Activated naive CD8-positive, alpha-beta T cell treated with anti-CD3 and anti-CD28 coated beads, Interleukin-2, amount 10 ng/mL, durations not matched to agents 7 days and 5 days (primary cell): ENCODE data around the gene TIGAR. TPM values are rescaled to one million over a fixed set of nuclear protein-coding genes. Genes with fewer than 3 reads are reported as not detected.

Source experiments
- ATAC-seq: fragments of 150-1000 bp; cut with Tn5 transposase; one replicate; pipeline ENCODE4 v1.10.0; 2021; ENCODE audit warnings: low read depth, moderate library complexity
- POLR2A ChIA-PET: fragments of 350-600 bp; sonication (Branson Sonifier 250); formaldehyde crosslinking; loops from one replicate; lab custom pipeline; 2021; ENCODE audit warnings: antibody characterized with exemption; lab: Charles Lee
- DNase-seq: peaks from one replicate; pipeline ENCODE4 v3.0.0; 2021
- H3K27ac Mint-ChIP-seq: one replicate; pipeline ENCODE4 v1.8.0; 2022; ENCODE audit warnings: mild to moderate bottlenecking, mixed read lengths
- H3K27me3 Mint-ChIP-seq: one replicate; pipeline ENCODE4 v1.8.0; 2022; ENCODE audit warnings: mild to moderate bottlenecking, moderate library complexity, mixed read lengths
- H3K36me3 Mint-ChIP-seq: one replicate; pipeline ENCODE4 v1.8.0; 2021; ENCODE audit warnings: mild to moderate bottlenecking, mixed read lengths
- H3K4me1 Mint-ChIP-seq: one replicate; pipeline ENCODE4 v1.8.0; 2021; ENCODE audit warnings: mixed read lengths
- H3K4me3 Mint-ChIP-seq: one replicate; pipeline ENCODE4 v1.8.0; 2022; ENCODE audit warnings: mild to moderate bottlenecking, moderate library complexity, mixed read lengths
- H3K9me3 Mint-ChIP-seq: one replicate; pipeline ENCODE4 v1.8.0; 2021; ENCODE audit warnings: mixed read lengths
- total RNA-seq, 2 experiments: library from RNA; stranded (reverse); gene quantifications; one replicate each; pipeline ENCODE4 v1.2.3, GENCODE V29; 2021

The TIGAR gene
- total RNA-seq, 2 experiments from 2014 or later, result 9.7 to 11.4 TPM

DNA sequence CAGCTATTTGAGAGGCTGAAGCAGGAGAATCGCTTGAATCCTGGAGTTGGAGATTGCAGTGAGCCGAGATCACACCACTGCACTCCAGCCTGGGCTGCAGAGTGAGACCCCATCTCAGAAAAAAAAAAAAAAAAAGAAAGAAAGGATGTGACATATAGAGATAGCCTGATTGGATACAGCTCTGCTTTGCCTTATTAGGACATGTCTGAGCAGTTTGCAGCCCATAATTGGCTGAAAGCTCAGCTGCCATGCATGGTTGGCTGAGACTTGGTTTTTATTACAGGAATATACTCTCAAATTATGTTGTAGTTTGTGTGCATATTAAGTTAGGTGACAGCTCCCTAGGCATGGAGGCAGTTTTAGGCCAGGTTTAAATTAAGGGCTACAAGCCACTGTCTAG lies 6.3 kb downstream of the TIGAR start:
- POLR2A ChIA-PET, result no interaction called here
- no peaks in the 10 kb centered on the region for H3K9me3 Mint-ChIP-seq
- peaks cover 6% of the 10 kb centered on the region for H3K36me3 Mint-ChIP-seq
- H3K4me3 Mint-ChIP-seq, result no peak overlapping the region
- H3K27me3 Mint-ChIP-seq, result no peaks in the 10 kb centered on the region
- DNase-seq (no peak), ATAC-seq (no peak)
- no peak overlapping the region for H3K27ac Mint-ChIP-seq
- peaks cover 27% of the 10 kb centered on the region for H3K4me1 Mint-ChIP-seq

DNA sequence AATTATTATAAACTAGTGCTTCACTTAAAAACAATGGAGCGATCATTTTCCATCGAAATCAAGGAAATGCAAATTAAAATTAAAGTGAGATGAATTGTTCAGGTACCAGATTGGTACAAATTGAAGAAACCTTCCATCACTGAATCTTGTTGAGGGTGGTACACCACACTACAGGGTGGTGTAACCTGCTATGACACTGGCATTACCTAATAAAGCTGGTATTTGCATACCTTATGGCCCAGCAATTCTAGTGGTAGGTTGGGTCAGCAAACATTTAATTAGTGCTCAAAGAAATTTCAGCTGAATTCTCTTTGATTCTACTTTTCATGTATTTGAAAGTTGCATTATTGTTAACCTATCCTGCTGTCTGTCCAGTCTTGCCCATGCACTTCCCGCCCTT lies 9.2 kb downstream of the TIGAR start:
- Mint-ChIP-seq H3K4me1 (peaks cover 12% of the 10 kb centered on the region), H3K9me3 (no peaks in the 10 kb centered on the region), H3K4me3 (no peak overlapping the region), H3K27ac (no peak overlapping the region), H3K36me3 (peaks cover 7% of the 10 kb centered on the region), H3K27me3 (no peaks in the 10 kb centered on the region)
- ATAC-seq (no peak), DNase-seq (no peak)
- POLR2A ChIA-PET, result no interaction called here

DNA sequence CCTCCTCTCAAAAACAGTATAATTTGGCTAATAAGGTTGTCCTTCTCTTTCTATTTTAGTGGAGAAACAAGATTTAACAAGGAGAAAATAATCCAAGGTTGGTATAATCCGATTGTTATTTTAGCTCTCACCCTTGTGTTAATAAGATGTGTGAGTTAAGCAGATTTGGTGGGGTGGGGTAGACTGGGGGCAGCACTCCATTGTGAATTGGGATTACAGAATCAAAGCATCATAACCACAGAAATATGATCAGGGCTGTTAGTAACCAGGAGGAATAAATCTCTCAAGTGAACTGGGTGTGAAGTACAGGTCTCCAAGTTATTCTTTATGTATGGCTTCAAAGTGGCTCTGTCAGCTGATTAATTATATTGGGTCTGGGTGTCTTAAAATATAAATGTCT lies 10.2 kb downstream of the TIGAR start:
- H3K27me3 Mint-ChIP-seq, result no peaks in the 10 kb centered on the region
- H3K9me3 Mint-ChIP-seq, result no peaks in the 10 kb centered on the region
- no peak for ATAC-seq
- peaks cover 5% of the 10 kb centered on the region for H3K36me3 Mint-ChIP-seq
- POLR2A ChIA-PET, result no interaction called here
- H3K4me1 Mint-ChIP-seq, result peaks cover 10% of the 10 kb centered on the region
- no peak overlapping the region for H3K27ac Mint-ChIP-seq
- no peak for DNase-seq
- no peak overlapping the region for H3K4me3 Mint-ChIP-seq

- Mint-ChIP-seq H3K27ac (no peak overlapping the region), H3K4me1 (peaks cover 8% of the 10 kb centered on the region), H3K27me3 (no peaks in the 10 kb centered on the region), H3K36me3 (peaks cover 10% of the 10 kb centered on the region), H3K4me3 (no peak overlapping the region), H3K9me3 (no peaks in the 10 kb centered on the region)
- POLR2A ChIA-PET, result no interaction called here
- no peak for ATAC-seq
- DNase-seq, result no peak
These were observed 10.8 kb downstream of the TIGAR start for GRCh38 chr12:4331842-4332241.

- DNase-seq (no peak), ATAC-seq (no peak)
- peaks cover 5% of the 10 kb centered on the region for H3K9me3 Mint-ChIP-seq
- POLR2A ChIA-PET, result no interaction called here
- H3K4me1 Mint-ChIP-seq, result no peaks in the 10 kb centered on the region
- H3K27me3 Mint-ChIP-seq, result no peaks in the 10 kb centered on the region
- H3K27ac Mint-ChIP-seq, result no peak overlapping the region
- H3K36me3 Mint-ChIP-seq, result peaks cover 49% of the 10 kb centered on the region
- H3K4me3 Mint-ChIP-seq, result no peak overlapping the region
These were observed 25.9 kb downstream of the TIGAR start for GRCh38 chr12:4346931-4347330.

DNA sequence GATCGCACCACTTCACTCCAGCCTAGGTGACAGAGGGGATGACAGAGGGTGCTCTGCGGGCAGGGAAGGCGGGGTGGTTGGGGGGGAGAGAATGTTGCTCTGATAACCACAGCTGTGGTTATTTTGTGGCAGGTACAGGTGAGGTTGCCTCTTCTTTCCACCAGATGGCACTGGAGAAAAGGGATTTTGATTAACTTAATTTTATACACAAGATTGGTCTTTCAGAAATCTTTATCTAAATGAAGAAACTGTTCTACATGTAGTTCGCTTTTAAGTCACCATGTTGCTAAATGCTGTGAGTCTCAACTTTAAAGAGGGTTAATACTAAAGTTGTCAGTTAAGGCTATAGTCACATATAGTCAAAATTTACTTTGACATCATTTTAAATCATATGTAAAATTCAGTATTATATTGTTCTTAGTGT lies 32.8 kb downstream of the TIGAR start:
- Mint-ChIP-seq H3K36me3 (peaks cover 12% of the 10 kb centered on the region), H3K27ac (peak overlapping the region; percentile 30), H3K4me1 (peaks cover 10% of the 10 kb centered on the region), H3K4me3 (no peak overlapping the region), H3K27me3 (no peaks in the 10 kb centered on the region), H3K9me3 (no peaks in the 10 kb centered on the region)
- ATAC-seq (peak; percentile 82), DNase-seq (peak; percentile 50)
- POLR2A ChIA-PET, result interaction anchor here (1.2 kb wide), 1 partner anchor 186 kb away, joined by 4 read pairs; no protein-coding TSS in a partner anchor

DNA sequence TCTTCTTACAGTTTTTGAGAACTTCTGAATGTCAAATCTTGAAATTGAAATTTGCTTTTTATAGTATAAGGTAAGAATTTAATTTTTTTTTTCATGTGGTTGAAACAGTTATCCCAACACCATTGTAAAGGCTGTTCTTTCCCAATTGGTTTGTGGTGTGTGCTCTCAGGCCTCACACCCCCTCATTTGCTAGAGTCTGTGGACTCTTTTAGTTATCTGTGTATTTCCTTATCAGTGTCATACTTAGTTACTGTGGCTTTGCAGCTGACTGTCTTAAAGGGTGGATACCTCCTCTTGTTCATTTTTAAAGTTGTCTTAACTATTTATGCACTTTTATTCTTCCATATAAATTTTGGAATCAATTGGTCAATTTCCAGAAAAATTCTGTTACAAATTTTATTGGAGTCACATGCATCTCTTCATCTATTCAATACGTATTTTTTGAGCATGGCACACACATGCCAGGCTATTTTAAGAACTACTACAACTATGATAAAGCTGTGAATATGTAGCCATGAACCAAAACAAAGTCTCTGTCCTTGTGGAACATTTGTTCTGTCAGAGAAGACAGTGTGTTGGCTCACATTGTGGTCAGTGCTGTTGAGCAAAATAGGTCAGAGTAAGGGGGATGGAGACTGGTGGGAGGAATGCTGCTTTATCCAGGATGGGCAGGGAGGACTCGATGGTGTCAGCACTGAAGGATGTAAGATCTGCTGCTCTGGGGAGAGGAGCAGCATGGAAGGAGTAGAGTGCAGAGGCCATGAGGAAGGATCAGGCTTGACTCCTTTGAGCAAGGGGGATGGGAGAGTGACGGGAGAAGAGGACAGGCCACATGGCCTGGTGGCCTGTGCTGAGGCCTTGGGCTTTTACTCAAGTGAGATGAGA lies 34.4 kb downstream of the TIGAR start:
- no peak overlapping the region for H3K4me3 Mint-ChIP-seq
- H3K36me3 Mint-ChIP-seq, result peaks cover 10% of the 10 kb centered on the region
- POLR2A ChIA-PET, result no interaction called here
- H3K4me1 Mint-ChIP-seq, result peaks cover 10% of the 10 kb centered on the region
- ATAC-seq, result no peak
- H3K27me3 Mint-ChIP-seq, result no peaks in the 10 kb centered on the region
- DNase-seq, result no peak
- H3K27ac Mint-ChIP-seq, result no peak overlapping the region
- H3K9me3 Mint-ChIP-seq, result no peaks in the 10 kb centered on the region

DNA sequence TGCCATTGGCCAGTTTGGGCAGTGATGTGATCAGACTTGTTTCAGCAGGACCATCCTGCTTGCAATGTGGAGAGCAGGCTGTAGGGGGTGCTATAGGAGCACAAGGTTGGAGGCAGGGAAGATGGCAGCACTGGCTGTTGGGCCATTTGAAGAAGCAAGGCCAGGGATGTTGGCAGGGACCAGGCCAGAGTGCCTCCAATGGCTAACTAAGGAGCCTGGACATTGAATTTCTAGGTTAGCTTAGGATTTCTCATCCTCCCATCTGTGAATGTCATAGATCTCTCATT lies 35.0 kb downstream of the TIGAR start:
- Mint-ChIP-seq H3K27me3 (no peaks in the 10 kb centered on the region), H3K4me3 (no peak overlapping the region), H3K9me3 (no peaks in the 10 kb centered on the region), H3K36me3 (peaks cover 6% of the 10 kb centered on the region), H3K4me1 (peaks cover 10% of the 10 kb centered on the region), H3K27ac (no peak overlapping the region)
- ATAC-seq (peak; percentile 54), DNase-seq (peak; percentile 73)
- POLR2A ChIA-PET, result no interaction called here

DNA sequence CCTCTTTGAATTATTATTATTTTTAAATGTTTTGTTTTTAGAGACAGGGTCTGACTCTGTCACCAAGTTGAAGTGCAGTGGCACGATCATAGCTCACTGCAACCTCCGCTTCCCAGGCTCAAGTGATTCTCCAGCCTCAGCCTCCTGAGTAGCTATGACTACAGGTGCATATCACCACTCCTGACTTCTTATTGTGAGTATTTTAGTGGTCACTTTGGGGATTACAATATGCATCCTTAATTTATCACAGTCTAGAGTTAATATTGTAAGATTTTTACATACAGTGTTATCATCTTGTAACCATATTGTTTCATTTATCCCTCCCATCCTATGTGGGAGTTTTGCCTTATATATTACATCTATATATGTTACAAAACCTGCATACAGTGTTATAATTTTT lies 45.1 kb downstream of the TIGAR start:
- Mint-ChIP-seq H3K27ac (no peak overlapping the region), H3K4me3 (no peak overlapping the region), H3K36me3 (no peaks in the 10 kb centered on the region), H3K4me1 (no peaks in the 10 kb centered on the region), H3K9me3 (no peaks in the 10 kb centered on the region), H3K27me3 (peaks cover 53% of the 10 kb centered on the region)
- DNase-seq (no peak), ATAC-seq (no peak)
- POLR2A ChIA-PET, result no interaction called here

GRCh38 chr12:4369548-4369947 lies 48.5 kb downstream of the TIGAR start:
- Mint-ChIP-seq H3K9me3 (no peaks in the 10 kb centered on the region), H3K4me3 (no peak overlapping the region), H3K27me3 (peaks cover 42% of the 10 kb centered on the region), H3K27ac (no peak overlapping the region), H3K36me3 (no peaks in the 10 kb centered on the region), H3K4me1 (no peaks in the 10 kb centered on the region)
- ATAC-seq, result no peak
- POLR2A ChIA-PET, result no interaction called here
- DNase-seq, result no peak

DNA sequence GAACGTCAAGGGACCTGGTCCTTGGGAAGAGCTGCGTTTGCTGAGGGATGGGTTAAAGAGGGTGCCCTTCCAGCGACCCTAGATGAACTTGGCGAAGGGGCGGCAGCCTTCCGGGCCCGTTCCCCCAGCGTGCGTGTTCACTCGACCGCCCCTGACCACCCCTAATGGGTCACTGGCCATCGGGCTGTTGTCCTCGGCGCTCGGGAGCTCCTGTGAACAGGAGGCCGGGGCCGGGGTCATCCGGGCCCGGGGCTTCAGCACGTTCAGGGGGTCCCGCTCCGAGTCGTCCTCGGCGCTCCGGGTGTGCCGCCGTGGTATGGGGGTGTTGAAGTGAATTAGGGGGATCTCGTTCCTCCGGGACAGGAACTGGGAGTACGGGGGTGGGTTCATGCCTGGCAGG lies 49.3 kb downstream of the TIGAR start:
- H3K36me3 Mint-ChIP-seq, result no peaks in the 10 kb centered on the region
- POLR2A ChIA-PET, result no interaction called here
- H3K27ac Mint-ChIP-seq, result no peak overlapping the region
- no peaks in the 10 kb centered on the region for H3K9me3 Mint-ChIP-seq
- no peak overlapping the region for H3K4me3 Mint-ChIP-seq
- H3K27me3 Mint-ChIP-seq, result peaks cover 37% of the 10 kb centered on the region
- no peak for ATAC-seq
- no peaks in the 10 kb centered on the region for H3K4me1 Mint-ChIP-seq
- DNase-seq, result no peak

GRCh38 chr12:4372653-4373052 lies 51.6 kb downstream of the TIGAR start:
- no peak for ATAC-seq
- no peak for DNase-seq
- H3K9me3 Mint-ChIP-seq, result no peaks in the 10 kb centered on the region
- H3K4me1 Mint-ChIP-seq, result no peaks in the 10 kb centered on the region
- POLR2A ChIA-PET, result no interaction called here
- peaks cover 30% of the 10 kb centered on the region for H3K27me3 Mint-ChIP-seq
- no peak overlapping the region for H3K4me3 Mint-ChIP-seq
- H3K27ac Mint-ChIP-seq, result no peak overlapping the region
- no peaks in the 10 kb centered on the region for H3K36me3 Mint-ChIP-seq

DNA sequence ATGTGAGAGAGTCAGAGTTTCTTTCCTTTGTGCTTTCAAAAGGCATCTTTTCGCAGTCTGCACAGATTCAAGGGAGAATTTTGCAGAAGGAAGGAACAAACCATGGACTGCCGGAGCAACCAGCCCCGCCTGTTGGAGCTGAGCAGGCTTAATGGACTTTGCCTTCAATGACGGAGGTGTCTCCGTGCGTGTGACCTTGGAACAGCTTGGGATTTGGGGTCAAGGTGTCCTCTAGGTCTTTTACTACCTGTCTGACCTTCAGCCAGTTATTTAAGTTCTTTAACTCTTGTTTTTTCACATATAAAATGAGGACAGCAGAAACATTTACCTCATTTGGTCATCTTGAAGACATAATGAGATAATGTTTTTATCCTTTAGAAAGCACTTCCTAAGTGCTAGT lies 54.4 kb downstream of the TIGAR start:
- Mint-ChIP-seq H3K4me3 (no peak overlapping the region), H3K9me3 (no peaks in the 10 kb centered on the region), H3K4me1 (no peaks in the 10 kb centered on the region), H3K36me3 (no peaks in the 10 kb centered on the region), H3K27me3 (peaks cover 36% of the 10 kb centered on the region), H3K27ac (no peak overlapping the region)
- DNase-seq, result no peak
- no peak for ATAC-seq
- POLR2A ChIA-PET, result no interaction called here

GRCh38 chr12:4378772-4379171 lies 57.8 kb downstream of the TIGAR start:
- Mint-ChIP-seq H3K27ac (no peak overlapping the region), H3K27me3 (peaks cover 55% of the 10 kb centered on the region), H3K4me1 (no peaks in the 10 kb centered on the region), H3K9me3 (no peaks in the 10 kb centered on the region), H3K36me3 (no peaks in the 10 kb centered on the region), H3K4me3 (no peak overlapping the region)
- ATAC-seq, result no peak
- POLR2A ChIA-PET, result no interaction called here
- DNase-seq, result no peak
